Activated T-cell treated with anti-CD3 and anti-CD28 coated beads, Interleukin-2, amount 50 U/mL, for 4 hours (primary cell): ENCODE results near the gene NDUFA7. TPM values are rescaled to one million over a fixed set of nuclear protein-coding genes. Genes with fewer than 3 reads are reported as not detected.
"Not testable (repeated sequence)": the region's sequence is repeated elsewhere in the genome, so short reads cannot be mapped to it uniquely, and the experiment has no call there.

Source experiments
- ATAC-seq, 2 donors: fragments of 200-7000 bp; cut with Tn5 transposase; one replicate each; pipeline ENCODE4 v1.10.0; 2021
- DNase-seq: peaks from one replicate; pipeline ENCODE4 v3.0.0-alpha.2; 2020
- H3K27me3 Mint-ChIP-seq: one replicate; pipeline ENCODE4 v1.8.0; 2021; ENCODE audit warnings: low read depth, mixed read lengths
- H3K36me3 Mint-ChIP-seq: one replicate; pipeline ENCODE4 v1.8.0; 2022; ENCODE audit warnings: mixed read lengths; ENCODE audit not compliant: insufficient read depth
- H3K4me1 Mint-ChIP-seq: one replicate; pipeline ENCODE4 v1.8.0; 2021; ENCODE audit warnings: low read depth, mixed read lengths
- H3K4me3 Mint-ChIP-seq: one replicate; pipeline ENCODE4 v1.8.0; 2021; ENCODE audit warnings: mild to moderate bottlenecking, moderate library complexity, mixed read lengths
- H3K9me3 Mint-ChIP-seq: one replicate; pipeline ENCODE4 v1.8.0; 2021; ENCODE audit warnings: mixed read lengths
- total RNA-seq, 3 donors: library from RNA; stranded (reverse); gene quantifications; one replicate each; pipeline ENCODE4 v1.2.1, GENCODE V29; 2021

The NDUFA7 gene
- 10 to 100 TPM; 81.8 to 96.8 (median 93.0) TPM for total RNA-seq

DNA sequence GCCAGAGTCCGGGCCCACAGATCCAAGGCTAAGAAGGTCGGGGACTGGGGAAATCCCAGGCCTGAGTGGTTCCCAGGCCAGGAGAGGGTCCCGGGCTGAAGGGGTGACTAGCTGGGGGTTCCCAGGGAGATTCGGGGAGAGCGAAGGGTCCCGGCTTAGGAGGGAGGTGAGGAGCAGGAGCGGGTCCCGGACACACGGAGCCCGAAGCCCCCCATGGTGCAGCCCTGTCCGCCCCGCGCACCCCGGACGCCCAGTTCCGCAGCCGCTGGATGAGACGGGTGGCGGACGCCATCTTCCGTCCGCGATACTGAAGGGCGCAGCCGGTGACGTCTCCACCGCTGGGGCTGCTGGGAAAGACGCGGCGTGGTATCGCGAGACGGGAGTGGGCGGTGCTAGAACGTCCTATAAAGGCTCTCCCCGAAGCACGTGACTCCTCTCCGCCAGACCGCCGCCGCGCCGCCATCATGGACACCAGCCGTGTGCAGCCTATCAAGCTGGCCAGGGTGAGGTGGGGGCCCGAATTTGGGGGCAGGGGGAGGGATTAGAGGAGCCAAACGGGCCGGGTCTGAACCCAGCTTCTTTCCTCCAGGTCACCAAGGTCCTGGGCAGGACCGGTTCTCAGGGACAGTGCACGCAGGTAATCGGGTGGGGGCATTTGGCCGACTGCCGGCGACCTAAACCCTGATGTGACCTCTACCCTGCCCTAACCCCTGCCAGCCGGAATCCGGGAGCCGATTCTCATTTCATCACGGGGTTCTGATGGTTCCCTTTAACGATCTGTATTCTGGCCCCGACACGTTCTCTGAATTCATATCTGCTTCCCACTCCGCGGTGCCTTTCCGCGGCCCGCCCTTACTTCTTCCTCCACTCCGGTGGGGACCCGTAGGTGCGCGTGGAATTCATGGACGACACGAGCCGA, at the start of gene NDUFA7, which contains the start of gene RPS28:
NDUFA7 (minus strand) TSS at position 309 of the 919 bp plus-strand sequence; CDS start at position 292, 17 bp downstream.
RPS28 (plus strand) TSS at position 430 of the 919 bp plus-strand sequence; CDS start at position 465, 35 bp downstream.
- Mint-ChIP-seq H3K27me3 (no peaks in the 10 kb centered on the region), H3K9me3 (no peaks in the 10 kb centered on the region), H3K4me3 (peak within 1 kb of the TSS; percentile 100), H3K4me1 (peaks cover 29% of the 10 kb centered on the region), H3K36me3 (peaks cover 12% of the 10 kb centered on the region)
- ATAC-seq (peak; percentile 89), DNase-seq (peak; percentile 97)

DNA sequence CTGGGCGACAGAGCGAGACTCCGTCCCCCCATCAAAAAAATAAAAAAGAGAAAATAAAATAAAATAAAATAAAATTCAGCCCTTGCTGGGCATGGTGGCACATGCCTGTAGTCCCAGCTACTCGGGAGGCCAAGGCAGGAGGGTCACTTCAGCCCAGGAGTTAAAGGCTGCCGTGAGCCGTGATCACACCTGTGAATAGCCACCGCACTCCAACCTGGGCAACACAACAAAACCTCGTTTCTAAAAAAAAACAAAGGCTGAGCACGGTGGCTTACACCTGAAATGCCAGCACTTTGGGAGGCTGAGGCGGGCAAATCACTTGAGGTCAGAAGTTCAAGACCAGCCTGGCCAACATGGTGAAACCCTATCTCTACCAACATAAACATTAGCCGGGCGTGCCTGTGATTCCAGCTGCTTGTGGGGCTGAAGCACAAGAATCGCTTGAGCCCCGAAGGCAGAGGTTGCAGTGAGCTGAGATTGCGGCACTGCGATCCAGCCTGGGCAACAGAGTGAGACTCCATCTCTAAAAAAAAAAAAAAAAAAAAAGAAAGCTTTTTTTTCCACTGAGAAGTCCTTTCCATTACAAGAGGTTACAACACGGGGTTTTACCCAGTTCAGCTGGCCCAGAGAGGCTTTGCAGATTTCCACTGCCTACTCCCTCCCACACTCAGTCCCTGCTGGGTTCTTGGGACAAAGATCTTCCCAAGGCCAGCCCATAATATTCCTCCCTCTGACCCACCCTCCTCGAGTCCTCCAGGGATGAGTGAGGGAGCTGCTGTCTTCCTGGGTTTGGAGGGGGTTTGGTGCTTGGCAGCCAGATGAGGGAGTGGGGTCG, 49.2 kb upstream of the NDUFA7 start:
- DNase-seq (no peak), ATAC-seq (no peak)
- Mint-ChIP-seq H3K9me3 (no peaks in the 10 kb centered on the region), H3K4me3 (no peak overlapping the region), H3K36me3 (no peaks in the 10 kb centered on the region), H3K4me1 (peaks cover 1% of the 10 kb centered on the region), H3K27me3 (peaks cover 31% of the 10 kb centered on the region)

DNA sequence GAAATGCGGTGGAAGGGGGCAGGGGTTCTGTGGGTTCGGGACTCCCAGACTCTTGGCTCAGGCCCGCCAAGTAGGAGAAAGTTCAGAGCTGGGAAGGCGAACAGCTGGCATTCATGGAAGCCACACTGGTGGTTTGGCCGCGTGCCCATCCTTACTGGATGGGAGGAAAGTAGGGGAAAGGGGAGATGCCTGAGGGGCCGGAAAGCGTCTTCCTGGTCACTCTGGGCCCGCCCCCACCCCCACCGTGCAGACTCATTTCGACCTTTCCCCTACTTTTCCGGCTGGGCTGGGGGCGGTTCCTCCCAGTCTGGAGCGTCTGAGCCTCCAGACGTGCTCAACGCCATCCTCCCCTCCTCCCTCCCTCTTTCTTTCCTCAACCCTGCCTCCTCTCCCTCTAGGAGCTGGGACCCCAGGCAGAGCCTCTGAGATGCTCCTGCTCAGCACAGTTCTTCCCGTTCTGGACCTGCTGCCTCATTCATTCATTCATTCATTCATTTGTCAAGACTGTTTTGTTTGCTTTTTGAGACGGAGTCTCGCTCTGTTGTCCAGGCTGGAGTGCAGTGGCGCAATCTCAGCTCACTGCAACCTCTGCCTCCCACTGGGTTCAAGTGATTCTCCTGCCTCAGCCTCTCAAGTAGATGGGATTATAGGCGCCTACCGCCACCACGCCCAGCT, 46.3 kb upstream of the NDUFA7 start:
- DNase-seq (no peak), ATAC-seq (no peak)
- Mint-ChIP-seq H3K4me1 (peaks cover 10% of the 10 kb centered on the region), H3K9me3 (no peaks in the 10 kb centered on the region), H3K27me3 (peaks cover 48% of the 10 kb centered on the region), H3K36me3 (no peaks in the 10 kb centered on the region), H3K4me3 (no peak overlapping the region)

DNA sequence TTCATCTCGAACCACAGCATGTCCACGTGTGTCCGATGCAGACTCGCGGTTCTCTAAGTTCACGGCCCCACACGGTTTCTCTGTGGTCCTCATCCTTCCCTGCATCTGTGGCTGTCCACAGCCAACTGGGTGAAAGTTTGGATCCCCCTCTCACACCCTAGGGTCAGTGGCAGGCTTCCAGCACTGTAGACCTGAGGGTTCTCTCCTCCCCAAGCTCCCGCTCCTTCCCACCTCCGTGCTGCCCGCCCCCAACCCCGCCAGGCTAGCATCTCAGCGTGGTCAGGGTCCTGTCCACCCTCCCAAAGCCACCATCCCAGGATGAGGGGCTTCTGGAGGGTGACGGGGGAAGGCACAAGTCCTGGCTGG, 45.8 kb upstream of the NDUFA7 start:
- Mint-ChIP-seq H3K4me1 (peaks cover 10% of the 10 kb centered on the region), H3K9me3 (no peaks in the 10 kb centered on the region), H3K27me3 (peaks cover 54% of the 10 kb centered on the region), H3K36me3 (no peaks in the 10 kb centered on the region), H3K4me3 (no peak overlapping the region)
- DNase-seq (no peak), ATAC-seq (no peak)

DNA sequence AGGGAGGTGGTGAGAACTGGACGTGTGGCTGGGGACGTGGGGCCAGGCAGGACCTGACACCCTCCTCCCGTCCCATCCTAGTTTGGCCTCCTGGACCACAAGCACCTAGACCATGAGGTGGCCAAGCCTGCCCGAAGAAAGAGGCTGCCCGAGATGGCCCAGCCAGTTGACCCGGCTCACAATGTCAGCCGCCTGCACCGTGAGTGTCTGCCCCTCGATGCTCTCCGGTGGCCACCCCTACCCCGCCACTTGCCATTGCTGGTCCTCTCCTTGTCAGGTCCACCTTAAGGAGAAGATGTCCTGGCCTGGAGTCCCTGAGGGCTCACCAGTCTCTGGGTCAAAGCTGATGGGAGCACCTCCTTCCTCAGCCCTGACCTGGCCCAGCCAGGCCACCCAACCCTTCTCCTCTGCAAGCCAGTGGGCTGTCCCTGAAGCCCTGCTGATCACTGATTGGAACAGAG, 45.0 kb upstream of the NDUFA7 start:
- peaks cover 10% of the 10 kb centered on the region for H3K4me1 Mint-ChIP-seq
- H3K27me3 Mint-ChIP-seq, result peaks cover 58% of the 10 kb centered on the region
- H3K36me3 Mint-ChIP-seq, result no peaks in the 10 kb centered on the region
- H3K9me3 Mint-ChIP-seq, result no peaks in the 10 kb centered on the region
- ATAC-seq, result no peak
- no peak for DNase-seq
- H3K4me3 Mint-ChIP-seq, result no peak overlapping the region

DNA sequence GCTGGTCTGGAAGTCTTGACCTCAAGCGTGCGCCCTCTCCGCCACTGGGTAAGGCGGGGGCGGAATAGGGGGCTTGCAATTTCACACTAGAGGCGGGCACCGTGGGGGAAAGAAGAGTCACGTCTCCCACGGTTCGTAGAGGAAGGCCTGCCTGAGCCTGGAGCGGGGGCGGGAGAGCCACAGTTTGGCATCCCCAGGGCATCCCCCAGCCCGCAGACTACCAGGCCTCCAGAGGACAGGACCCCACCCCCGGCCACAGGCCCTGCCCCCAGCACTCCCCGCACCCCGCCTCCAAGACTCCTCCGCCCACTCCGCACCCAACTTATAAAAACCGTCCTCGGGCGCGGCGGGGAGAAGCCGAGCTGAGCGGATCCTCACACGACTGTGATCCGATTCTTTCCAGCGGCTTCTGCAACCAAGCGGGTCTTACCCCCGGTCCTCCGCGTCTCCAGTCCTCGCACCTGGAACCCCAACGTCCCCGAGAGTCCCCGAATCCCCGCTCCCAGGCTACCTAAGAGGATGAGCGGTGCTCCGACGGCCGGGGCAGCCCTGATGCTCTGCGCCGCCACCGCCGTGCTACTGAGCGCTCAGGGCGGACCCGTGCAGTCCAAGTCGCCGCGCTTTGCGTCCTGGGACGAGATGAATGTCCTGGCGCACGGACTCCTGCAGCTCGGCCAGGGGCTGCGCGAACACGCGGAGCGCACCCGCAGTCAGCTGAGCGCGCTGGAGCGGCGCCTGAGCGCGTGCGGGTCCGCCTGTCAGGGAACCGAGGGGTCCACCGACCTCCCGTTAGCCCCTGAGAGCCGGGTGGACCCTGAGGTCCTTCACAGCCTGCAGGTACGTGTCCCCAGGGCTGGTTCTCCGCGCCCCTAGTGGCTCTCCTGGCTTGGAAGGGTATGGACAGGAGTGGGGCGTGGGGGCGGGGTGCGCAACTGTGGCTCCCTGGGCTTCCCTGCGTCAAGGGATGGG, 42.9 kb upstream of the NDUFA7 start, which contains the start of gene ANGPTL4:
ANGPTL4 (plus strand) TSS at position 353 of the 969 bp plus-strand sequence; CDS start at position 520, 167 bp downstream.
- Mint-ChIP-seq H3K36me3 (no peaks in the 10 kb centered on the region), H3K4me1 (peaks cover 10% of the 10 kb centered on the region), H3K27me3 (peaks cover 60% of the 10 kb centered on the region), H3K9me3 (no peaks in the 10 kb centered on the region), H3K4me3 (peak within 1 kb of the TSS; percentile 79)
- peak; percentile 59 for DNase-seq
- peak; percentile 75 to 78 for ATAC-seq

DNA sequence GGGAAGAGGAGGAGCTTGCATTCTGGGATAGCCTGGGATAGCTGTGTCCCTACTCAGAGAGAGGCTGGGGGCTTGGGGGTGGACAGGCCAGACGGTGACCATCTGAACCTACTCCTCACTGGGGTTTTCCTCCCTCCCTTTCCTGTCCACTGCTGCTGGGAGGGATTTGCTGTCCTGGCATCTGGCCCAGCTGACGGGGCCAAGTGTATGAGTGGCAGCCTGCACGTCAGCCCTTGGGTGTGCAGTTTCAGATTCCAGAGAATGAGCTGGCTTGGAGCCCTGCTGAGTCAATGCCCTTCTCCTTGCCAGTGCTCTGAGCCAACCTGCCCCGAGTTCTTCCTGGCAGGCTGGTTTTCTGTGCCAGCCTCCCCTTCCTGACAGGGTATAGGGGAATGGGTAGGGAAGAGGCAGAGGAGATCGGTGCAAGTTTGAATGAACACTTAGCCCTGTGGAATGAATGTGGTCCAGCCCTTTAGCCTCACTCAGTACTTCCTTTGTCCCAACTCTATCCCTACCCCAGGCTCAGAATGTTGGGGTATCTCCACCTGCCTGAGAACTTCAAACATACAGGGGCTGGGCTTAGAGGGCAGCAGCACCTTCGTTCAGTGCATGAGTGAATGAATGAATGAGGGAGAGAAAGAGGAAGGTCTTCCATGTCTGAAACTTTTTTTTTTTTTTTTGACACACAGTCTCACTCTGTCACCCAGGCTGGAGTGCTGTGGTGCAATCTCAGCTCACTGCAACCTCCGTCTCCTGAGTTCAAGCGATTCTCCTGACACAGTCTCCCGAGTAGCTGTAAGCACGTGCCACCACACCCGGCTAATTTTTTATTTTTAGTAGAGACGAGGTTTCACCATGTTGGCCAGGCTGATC, 41.0 kb upstream of the NDUFA7 start:
- H3K4me1 Mint-ChIP-seq, result peaks cover 9% of the 10 kb centered on the region
- H3K36me3 Mint-ChIP-seq, result no peaks in the 10 kb centered on the region
- DNase-seq (no peak), ATAC-seq (peak in 1 of 2 donors; percentile 39)
- no peaks in the 10 kb centered on the region for H3K9me3 Mint-ChIP-seq
- H3K27me3 Mint-ChIP-seq, result peaks cover 44% of the 10 kb centered on the region
- no peak overlapping the region for H3K4me3 Mint-ChIP-seq

DNA sequence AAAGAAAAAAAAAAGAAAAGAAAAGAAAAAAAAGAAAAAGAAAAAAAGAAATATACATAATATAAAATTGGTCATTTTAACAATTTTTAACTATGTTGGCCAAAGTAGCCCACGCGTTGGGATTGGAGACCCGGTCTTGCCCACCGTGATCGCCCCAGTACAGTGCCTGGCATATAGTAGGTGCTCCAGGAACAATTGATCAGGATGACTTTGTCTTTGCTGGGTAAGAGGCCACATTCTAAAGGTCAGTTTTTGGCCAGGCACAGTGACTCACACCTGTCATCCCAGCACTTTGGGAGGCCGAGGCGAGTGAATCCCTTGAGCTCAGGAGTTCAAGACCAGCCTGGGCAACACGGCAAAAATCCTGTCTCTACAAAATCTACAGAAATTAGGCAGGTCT, 39.0 kb upstream of the NDUFA7 start:
- peaks cover 9% of the 10 kb centered on the region for H3K4me1 Mint-ChIP-seq
- DNase-seq, result no peak
- no peak overlapping the region for H3K4me3 Mint-ChIP-seq
- H3K9me3 Mint-ChIP-seq, result no peaks in the 10 kb centered on the region
- no peaks in the 10 kb centered on the region for H3K36me3 Mint-ChIP-seq
- no peak for ATAC-seq
- H3K27me3 Mint-ChIP-seq, result peaks cover 28% of the 10 kb centered on the region

DNA sequence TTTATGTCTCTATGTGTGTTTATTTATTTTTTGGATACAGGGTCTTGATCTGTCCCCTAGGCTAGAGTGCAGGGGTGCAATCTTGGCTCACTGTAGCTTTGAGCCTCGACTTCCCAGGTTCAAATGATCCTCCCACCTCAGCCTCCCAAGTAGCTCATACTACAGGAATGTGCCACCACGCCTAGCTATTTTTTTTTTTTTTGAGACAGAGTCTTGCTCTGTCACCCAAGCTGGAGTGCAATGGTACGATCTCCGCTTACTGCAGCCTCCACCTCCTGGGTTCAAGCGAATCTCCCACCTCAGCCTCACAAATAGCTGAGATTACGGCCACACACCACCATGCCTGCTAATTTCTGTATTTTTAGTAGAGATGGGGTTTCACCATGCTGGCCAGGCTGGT, 37.8 kb upstream of the NDUFA7 start:
- no peaks in the 10 kb centered on the region for H3K36me3 Mint-ChIP-seq
- ATAC-seq, result no peak
- no peak for DNase-seq

DNA sequence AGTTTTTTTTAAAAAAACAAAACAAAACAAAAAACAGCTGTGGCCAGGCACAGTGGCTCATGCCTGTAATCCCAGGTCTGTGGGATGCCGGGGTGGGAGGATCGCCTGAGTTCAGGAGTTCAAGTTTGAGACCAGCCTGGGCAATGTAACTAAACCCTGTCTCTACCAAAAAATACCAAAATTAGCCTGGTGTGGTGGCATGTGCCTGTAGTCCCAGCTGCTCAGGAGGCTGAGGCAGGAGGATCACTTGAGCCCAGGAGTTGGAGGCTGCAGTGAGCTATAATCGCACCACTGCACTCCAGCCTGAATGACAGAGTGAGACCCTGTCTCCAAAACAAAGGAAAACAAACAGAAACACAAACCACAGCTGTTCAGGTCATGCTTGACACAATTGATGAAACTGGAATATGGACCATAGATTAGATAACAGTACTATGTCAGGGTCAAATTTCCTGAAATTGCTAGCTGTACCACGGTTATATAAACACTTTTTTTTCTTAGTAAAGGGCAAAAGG, 35.9 kb upstream of the NDUFA7 start:
- DNase-seq (no peak), ATAC-seq (no peak)
- Mint-ChIP-seq H3K36me3 (no peaks in the 10 kb centered on the region), H3K27me3 (peaks cover 14% of the 10 kb centered on the region), H3K4me1 (peaks cover 1% of the 10 kb centered on the region), H3K9me3 (no peaks in the 10 kb centered on the region), H3K4me3 (no peak overlapping the region)

More for the DNA sequence above, 37.8 kb upstream of the NDUFA7 start:
- no peaks in the 10 kb centered on the region for H3K9me3 Mint-ChIP-seq
- peaks cover 6% of the 10 kb centered on the region for H3K4me1 Mint-ChIP-seq
- H3K27me3 Mint-ChIP-seq, result peaks cover 21% of the 10 kb centered on the region
- no peak overlapping the region for H3K4me3 Mint-ChIP-seq

DNA sequence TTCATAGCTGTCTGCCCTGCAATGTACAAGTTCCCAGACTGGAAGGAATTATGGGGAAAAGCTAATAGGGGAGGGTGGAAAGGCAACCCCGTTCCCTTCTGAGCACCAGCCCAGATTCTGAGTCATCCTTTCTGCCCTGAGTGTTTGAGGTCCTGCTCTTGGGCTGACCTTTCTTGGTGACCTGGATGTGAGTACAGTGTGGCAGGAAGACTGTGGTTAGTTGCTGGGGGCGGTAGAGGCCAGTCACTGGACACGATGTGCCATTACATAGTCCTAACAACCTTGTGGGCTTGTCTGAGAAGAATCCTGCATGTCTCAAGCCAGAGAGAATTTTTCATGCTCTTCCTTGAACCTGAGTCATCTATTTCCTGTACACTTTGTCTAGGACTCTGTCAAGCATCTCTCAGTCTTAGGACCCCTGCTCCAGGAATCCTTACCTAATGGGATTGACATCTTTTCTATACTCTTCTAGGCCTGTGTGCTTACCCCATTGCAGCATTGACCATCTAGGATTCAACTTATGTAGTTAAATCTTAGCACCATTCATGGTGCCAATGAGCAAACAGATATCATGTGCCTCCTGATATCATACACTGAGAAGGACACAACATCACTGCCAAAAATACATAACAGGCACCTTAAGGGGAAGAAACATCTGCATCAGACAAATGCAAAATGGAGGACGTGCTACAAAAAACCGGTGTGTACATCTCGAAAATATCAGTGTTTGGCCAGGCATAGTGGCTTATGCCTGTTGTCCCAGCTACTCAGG, 34.6 kb upstream of the NDUFA7 start:
- Mint-ChIP-seq H3K4me3 (no peak overlapping the region), H3K9me3 (no peaks in the 10 kb centered on the region), H3K27me3 (peaks cover 18% of the 10 kb centered on the region), H3K4me1 (peaks cover 1% of the 10 kb centered on the region), H3K36me3 (no peaks in the 10 kb centered on the region)
- no peak for ATAC-seq
- DNase-seq, result no peak

DNA sequence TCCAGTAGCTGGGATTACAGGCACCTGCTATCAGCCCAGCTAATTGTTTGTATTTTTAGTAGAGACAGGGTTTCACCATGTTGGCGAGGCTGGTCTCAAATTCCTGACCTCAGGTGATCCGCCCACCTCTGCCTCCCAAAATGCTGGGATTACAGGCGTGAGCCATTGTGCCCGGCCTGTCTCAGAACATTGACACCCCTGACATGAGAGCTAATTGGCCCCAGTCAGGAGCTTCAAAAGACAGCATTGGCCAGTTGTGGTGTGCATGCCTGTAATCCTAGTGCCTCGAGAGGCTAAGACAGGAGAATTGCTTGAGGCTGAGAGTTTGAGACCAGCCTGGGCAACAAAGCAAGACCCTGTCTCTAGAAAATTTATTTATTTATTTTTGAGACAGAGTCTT, 31.7 kb upstream of the NDUFA7 start:
- H3K4me1 Mint-ChIP-seq, H3K36me3 Mint-ChIP-seq, DNase-seq, H3K4me3 Mint-ChIP-seq, ATAC-seq, H3K9me3 Mint-ChIP-seq: not testable (repeated sequence)
- peaks cover 21% of the 10 kb centered on the region for H3K27me3 Mint-ChIP-seq
